ENCODE data around the gene CDHR1.
"Not testable (repeated sequence)": the region's sequence is repeated elsewhere in the genome, so short reads cannot be mapped to it uniquely, and the experiment has no call there.

Gene CDHR1

DNA sequence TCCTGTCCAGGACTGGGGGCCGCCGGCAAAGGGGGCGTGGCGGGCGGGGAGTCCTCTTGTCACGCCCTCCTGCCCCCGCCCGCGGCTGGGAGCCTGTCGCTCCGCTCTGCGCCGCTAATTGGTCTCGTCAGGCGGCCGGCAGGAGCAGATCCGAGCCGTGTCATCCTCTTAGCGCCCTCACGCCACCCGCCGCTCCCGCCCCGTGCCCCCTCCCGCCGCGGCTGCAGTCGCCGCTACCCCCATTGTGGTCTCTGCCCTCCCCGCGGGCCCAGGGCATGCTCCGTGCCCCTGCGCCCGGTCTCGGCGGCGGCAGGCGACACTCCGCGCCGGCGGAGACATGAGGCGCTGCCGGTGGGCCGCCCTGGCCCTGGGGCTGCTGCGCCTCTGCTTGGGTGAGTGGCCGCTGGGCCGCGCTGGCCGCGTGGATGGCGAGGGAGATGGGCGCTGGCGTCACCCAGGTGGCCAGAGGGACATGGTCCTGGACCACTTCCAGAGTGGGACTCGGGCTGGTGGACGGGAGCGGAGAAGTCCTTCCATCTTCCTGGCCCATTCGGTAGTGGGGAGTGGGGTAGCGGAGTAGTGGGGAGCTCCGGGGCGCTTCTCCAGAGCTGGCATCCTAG, at the start of gene CDHR1:
Gene CDHR1, plus strand, starts transcription at position 114 of the 620 bp plus-strand sequence. Its CDS starts 224 bp downstream, at position 338.
- DNase-seq: peak; percentile 36

DNA sequence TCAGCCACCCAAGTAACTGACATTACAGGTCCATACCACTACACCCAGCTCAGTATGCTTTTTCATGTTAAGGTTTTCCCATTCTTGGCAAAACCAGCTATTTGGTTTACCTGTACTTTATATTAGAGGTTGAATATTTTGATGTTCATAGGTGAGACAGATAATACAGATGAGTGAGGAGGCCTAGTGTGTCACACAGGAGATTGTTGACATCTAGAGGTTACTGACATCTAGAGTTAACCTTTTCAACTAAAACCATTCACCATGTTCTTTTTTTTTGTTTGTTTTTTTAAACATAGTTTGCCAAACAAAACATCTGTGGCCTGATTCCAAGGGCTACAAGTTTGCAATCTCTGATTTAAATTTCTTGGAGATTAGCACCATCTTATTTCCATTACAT, 47.0 kb upstream of the CDHR1 start:
- DNase-seq: no peak

DNA sequence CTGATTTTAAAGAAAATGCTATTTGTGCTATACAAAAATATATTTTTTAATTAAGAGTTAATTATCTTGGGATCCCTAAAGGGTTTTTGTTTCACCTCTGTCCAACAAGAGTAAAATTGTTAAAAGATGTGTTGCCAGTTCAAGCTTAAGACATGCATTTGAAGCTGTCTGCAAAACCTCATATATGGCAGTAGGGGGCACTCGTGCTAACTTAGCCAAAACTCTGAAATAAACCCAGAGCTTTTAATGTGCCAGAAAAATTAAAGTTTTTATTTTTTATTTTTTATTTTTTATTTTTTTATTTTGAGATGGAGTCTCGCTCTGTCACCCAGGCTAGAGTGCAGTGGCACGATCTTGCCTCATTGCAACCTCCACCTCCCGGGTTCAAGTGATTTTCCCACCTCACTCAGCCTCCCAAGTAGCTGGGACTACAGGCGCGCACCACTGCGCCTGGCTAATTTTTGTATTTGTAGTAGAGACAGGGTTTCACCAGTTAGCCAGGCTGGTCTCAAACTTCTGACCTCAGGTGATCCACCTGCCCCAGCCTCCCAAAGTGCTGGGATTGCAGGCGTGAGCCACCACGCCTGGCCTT, 46.2 kb upstream of the CDHR1 start:
- DNase-seq: not testable (repeated sequence)

DNA sequence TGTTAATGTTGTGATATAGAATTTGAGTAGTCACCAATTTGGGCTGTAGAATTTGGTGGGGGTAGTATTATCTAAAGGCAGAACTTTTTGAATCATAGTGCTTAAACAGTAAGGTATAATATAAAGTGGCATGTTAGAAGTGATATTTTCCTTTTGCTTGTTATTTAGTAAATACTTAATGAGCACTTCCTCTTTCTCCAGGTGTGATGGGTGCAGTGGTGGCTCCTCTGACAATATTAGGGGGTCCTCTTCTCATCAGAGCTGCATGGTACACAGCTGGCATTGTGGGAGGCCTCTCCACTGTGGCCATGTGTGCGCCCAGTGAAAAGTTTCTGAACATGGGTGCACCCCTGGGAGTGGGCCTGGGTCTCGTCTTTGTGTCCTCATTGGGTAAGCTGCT, 44.5 kb upstream of the CDHR1 start:
- no peak for DNase-seq

DNA sequence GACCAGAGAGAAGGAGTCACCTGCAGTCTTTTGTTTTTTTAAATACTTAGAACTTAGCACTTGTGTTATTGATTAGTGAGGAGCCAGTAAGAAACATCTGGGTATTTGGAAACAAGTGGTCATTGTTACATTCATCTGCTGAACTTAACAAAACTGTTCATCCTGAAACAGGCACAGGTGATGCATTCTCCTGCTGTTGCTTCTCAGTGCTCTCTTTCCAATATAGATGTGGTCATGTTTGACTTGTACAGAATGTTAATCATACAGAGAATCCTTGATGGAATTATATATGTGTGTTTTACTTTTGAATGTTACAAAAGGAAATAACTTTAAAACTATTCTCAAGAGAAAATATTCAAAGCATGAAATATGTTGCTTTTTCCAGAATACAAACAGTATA, 41.6 kb upstream of the CDHR1 start:
- no peak for DNase-seq

DNA sequence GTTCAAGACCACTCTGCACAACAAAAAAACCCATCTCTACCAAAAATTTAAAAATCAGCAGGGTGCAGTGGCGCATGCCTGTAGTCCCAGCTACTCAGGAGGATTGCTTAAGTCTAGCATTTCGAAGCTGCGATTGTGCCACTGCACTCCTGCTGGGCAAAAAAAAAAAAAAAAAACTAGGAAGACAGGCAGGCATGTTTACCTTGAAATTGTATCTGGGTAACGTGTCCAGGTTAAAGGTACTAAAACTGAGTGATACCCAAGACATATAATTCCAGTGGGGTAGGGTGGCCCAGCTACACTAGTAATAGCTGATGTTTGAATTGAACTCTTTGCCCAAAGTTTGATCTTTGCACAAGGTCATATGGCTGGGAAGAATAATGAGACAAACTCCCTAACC, 38.8 kb upstream of the CDHR1 start:
- no peak for DNase-seq

DNA sequence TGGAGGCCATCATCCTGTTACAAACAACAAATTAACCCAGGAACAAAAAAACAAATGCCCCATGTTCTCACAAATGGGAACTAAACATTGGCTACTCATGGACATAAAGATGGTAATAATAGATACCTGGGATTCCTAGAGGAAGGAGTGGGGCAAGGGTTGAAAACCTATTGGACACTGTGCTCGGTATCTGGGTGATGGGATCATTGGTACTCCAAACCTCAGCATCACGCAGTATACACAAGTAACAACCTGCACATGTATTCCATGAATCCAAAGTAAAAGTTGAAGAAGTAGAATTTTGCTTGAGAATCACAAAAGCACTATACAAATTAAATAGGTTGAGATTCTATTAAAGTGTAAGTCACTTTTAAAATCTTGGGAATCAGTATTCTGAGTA, 38.3 kb upstream of the CDHR1 start:
- DNase-seq: no peak

DNA sequence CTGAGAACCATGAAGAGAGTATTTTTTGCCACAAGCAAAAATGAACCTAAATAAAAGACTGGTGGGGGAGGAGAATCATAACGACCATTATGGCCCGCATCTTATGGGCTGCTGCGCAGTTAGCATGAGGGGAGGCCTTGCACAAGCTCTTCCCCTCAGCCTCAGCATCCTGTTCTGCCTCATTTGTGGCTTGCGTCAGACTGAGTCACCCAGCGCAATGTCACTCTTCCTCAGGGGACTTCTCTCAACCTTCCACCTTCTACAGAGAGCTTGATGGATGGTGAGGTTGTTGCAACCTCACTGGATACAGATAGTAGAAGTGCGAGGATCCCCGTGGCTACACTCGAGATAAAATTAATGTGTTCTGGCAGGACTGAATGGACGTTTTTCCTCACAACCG, 37.6 kb upstream of the CDHR1 start:
- DNase-seq: no peak

DNA sequence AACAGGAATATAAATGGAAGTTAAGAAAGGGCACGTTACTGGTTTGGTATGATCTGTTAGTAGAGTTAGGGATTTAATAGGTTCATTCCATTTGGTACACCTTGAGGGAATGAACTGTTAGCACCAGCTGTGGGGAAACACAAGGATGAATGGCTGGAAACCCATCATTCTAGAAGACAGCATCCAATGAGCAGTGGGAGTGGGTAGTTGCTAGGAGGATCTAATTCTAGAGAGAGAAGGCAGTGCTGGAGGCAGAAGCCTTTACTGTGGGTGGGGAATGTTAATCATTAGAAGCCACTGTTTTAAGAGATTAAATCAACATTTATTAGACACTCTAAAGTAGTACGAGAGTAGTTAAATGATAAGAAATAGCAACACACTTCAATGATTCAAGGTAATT, 36.3 kb upstream of the CDHR1 start:
- no peak for DNase-seq

DNA sequence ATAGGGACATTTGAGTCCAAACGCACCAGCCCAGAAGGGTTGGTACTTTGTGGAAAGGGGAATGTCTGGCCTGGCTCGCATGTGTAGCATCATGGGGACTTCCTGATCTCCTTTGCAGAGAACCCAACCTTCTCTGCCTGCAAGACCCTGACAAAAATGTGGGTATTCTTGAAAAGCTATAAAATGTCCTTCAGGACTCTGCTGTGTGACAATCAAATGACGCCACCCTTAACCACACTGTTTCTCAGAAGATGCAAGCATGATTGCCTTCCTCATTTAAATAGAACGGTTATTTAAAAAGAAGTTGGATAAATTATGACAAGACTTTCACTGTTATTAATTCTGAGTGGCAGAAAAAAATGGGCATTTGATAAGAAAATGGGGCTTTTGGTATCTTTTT, 35.8 kb upstream of the CDHR1 start:
- DNase-seq: no peak

DNA sequence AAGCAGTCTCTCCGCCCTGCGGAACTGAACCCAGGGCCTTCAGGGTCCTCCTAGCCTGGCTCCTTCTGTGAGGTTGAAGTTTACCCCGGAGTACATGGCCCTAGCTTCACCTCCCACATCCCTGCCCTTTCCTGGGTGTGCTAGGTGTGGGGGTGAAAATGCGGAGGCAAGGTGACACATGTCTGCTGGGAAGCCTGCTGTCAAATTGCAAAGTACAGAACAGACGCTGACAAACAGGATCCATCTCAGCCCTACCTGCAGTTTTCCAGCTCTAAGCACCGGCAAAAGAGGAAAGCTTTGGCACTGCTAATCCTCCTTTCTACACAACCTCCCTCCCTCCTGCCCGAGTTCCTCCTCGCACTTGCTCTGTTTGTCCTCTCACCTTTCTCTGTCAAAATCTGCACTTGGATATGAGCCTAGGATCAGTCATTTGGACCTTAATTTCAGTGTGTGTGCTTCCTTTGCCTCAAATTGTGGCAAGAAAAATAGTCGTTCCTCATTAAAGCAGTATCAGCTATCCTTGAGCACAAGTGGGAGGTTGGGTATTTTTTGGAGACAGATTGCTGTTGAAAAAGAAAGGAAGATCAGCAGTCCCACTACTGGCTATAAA, 35.2 kb upstream of the CDHR1 start:
- DNase-seq: no peak

DNA sequence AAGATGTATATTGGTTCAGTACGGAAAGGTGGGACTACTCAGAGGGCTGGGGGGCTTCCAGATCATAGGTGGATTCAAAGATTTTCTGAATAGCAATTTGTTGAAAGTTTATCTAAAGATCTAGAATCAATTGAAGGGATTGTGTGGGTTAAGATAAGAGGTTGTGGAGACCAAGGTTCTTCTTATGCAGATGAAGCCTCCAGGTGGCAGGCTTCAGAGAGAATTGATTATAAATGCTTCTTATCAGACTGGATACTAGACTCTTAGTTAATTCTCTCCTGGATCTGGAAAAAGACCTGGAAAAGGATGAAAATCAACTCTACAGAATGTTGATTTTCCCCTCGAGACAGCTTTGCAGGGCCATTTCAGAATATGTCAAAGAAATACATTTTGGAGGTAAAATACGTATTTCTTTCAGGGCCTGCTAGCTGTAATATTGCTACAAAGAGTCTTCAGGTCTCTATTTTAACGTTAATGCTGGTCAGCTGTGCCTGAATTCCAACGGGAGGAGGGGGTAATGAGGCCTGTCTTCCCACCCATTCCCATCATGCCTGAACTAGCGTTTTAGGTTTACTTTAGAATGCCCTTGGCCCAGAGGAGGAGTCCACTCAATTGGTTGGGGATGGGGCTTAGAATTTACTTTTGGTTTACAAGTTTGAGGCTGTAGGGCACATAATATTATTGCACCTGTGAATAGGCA, 33.5 kb upstream of the CDHR1 start:
- DNase-seq: no peak

DNA sequence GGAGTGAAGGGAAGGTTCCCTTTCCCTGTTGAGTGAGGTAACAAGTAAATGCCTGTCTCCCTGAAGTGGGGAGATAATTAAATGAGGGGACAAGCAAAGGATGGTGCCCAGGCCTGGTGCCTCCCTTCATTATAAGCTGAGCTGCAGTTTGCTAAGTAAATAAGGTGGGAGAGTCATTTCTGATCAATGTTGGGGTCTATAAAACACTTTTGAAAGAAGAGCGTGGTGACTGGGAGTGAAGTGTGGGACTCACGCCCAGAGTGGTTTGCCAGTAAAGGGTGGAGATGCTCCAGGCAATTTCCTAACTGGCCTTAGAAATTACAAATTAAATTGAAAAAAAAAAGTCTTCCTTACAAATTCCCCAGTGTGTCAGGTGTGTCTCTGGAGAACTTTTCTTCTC, 30.3 kb upstream of the CDHR1 start:
- no peak for DNase-seq

DNA sequence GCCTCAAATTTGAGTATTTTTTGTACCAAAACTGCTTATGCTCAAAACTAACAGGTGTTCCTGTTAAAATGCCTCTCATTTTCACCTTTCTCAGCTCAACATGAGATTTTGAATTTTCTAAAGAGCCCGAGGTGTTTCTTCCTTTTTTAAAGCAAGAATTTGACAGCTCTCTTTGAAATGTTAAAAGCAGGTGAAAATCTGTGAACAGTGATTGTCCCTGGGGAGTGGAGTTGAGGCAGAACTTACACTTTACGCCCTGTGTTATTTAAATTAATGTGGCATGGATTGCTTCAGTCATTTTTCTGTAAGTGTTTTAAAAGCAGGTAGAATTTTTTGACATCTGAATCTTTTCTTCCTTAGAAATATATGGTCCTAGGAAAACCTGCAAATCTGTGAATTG, 29.9 kb upstream of the CDHR1 start:
- no peak for DNase-seq

DNA sequence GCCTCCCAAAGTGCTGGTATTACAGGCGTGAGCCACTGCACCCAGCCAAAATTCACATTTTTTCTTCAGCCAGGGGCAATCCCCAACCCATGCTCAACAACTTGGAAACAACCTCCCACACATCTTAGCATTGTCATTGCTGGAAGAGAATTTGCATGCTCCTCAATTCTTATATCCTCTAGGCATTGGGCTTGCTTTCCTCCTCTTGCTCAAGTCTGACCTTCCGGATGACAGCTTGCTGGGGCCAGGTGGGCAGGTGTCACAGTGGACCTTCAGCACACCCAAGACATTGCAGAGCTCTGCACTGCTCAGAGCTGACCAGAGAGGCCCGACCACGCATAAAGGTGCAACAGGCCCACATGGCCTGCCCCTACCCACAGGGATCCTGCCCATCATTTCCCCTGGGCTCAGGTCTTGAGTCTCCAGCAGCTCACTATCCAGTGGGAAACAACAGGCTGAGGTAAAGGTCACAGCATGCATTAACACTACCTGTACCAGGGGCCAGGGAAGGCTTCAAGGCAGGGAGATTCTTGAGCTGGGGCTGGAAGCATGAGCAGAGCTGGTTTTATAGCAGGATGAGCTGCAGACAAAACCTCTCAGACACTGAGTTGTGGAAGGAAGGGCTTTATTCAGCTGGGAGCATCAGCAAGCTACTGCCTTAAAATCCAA, 27.6 kb upstream of the CDHR1 start:
- no peak for DNase-seq

DNA sequence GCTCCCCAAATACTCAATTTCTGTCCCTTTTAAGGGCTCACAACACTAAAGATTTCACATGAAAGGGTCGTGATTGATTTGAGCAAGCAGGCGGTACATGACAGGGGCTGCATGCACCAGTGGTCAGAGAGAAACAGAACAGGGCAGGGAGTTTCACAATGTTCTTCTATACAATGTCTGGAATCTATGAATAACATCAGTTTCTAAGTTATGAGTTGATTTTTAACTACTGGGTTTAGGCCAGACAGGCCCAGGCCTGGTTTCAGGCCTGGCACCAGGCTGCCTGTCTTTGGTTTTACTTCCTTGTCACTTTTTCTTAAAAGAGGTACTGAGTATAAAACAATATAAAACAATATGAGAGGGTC, 27.1 kb upstream of the CDHR1 start:
- DNase-seq: not testable (repeated sequence)

DNA sequence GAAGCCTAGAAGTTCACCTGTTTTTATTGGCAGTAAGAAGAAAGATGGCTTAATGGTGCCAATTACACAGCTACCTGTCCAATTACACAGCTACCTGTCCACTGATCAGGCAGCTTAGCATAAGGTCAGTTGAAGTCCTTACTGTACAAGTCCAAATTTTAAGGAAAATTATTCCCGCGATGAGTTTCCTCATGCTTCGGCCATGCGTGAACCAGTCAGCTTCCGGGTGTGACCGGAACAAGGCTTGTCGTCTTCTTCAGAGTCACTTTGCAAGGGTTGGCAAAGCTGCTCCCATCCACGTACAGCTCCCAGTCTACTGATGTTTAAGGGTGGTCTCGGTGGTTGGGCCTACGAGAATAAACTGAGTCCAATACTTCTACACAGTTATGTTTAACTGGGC, 26.0 kb upstream of the CDHR1 start:
- DNase-seq: not testable (repeated sequence)

DNA sequence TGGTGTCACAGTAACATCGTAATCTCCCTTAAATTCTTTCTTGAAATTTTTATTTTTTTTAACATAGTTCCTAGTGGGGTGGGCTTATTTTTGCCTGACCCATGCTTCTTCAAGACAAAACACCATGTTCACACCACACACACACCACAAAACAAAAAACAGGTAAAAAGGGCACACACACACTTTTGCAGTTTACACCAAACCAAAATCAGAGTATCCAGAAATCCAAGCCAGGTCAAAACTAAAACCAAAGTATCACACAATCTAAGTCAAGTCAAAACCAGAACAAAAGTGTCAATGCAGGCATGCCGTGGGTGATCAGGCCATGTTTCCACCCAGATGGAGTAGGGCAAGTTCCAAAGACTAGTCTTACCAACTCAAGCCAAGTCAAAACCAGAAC, 23.1 kb upstream of the CDHR1 start:
- DNase-seq: not testable (repeated sequence)

DNA sequence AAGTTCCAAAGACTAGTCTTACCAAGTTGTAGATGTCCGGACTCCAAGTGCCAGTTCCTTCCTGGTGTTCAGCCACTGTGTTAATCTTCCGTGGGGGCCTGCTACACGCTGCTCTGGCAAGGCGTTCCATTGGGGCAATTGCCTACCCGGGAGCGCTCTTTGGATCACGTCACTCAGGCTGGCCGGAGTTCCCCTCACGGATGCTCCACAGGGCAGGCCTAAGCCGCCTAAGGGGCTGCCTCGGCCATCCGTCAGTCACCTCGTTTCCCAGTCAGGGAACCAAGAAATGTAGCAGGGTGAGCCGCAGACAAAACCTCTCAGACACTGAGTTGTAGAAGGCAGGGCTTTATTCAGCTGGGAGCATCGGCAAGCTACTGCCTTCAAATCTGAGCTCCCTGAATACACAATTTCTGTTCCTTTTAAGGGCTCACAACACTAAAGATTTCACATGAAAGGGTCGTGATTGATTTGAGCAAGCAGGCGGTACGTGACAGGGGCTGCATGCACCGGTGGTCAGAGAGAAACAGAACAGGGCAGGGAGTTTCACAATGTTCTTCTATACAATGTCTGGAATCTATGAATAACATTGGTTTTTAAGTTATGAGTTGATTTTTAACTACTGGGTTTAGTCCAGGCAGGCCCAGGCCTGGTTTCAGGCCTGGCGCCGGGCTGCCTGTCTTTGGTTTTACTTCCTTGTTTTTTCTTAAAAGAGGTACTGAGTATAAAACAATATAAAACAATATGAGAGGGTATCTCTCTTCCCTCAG, 22.5 kb upstream of the CDHR1 start:
- not testable (repeated sequence) for DNase-seq

DNA sequence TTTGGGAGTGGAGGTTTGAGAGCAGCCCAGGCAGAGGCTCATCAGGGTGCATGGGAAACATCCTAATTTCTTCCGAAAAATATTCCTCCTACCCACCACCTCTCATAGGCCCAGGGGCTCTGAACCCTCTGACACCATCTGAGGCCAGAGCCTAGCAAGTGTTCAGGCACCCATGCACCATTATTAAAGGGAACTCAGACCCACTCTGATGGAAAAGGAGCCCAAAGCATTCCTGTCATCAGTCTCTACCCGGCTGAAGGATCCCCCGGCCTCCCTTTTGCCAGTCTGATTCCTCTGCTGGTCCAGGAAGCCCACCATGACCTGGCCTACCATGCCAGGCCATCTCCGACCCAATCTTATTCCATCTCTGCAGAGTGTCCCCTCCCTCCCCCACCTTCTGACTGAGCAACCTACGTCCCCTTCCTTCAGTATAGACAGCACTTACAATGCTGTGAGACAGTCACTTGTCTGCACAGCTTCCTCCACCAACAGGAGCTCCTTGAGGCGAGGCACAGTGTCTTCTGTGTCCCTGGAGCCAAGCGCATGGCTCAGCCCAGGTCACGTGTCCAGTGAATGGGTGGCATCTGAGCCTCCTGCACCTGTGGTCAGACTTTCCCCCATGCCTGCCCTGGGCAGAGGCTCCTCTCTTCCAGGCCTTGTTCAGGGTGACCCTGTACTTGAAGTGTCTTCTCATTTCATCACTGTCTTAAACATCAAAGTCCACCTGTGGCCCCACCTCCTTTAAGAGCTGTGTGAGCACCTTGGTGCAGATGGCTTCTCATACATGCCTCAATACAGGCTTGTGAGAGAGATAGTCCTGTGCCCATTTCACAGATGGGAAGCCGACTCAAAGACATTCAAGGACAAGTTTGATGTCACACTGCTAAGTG, 21.6 kb upstream of the CDHR1 start:
- DNase-seq: no peak

DNA sequence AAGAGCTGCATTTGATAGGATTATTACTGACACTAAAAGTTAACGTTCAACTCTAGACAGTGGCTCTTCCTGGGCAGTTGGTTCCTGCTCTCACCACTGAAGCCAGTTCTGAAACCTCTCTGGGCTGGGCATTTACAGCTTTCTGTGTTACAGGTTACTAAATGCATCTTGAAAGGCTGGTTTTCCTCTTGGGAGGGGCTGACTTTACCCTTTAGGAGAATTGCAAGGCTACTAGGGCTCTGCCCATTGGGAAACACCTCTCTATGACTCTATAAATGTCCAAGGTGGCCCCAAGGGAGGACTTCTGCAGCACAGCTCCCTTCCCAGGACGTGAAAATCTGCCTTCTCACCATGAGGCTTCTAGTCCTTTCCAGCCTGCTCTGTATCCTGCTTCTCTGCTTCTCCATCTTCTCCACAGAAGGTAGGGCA, 20.8 kb upstream of the CDHR1 start, which contains the start of gene GPR15LG:
Gene GPR15LG, plus strand, starts transcription at position 301 of the 429 bp plus-strand sequence. Its CDS starts 51 bp downstream, at position 352.
- DNase-seq: no peak

DNA sequence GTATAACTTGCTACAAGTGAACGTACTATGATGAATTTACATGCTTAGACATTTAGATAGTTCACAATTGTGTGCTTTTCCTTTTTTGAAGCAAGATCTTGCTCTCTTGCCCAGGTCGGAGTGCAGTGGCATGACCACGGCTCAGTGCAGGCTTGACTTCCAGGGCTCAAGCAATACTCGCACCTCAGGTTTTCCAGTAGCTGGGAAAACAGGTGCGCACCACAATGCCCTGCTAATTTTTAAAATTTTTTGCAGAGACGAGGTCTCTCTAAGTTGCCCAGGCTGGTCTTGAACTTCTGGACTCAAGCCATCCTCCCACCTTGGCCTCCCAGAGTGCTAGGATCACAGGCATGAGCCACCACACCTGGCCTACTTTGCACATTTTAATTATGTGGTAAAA, 18.9 kb upstream of the CDHR1 start:
- no peak for DNase-seq
